IPS-18a (cell line): ENCODE data around the gene CIT.

ENCODE experiments used
- H3K27ac ChIP-seq: one replicate; pipeline ENCODE4 v1.5.1; 2013; ENCODE audit warnings: low read length
- H3K27me3 ChIP-seq: one replicate; pipeline ENCODE4 v1.6.1; 2013; ENCODE audit warnings: mild to moderate bottlenecking, low read length; ENCODE audit not compliant: control insufficient read depth, insufficient read depth
- H3K36me3 ChIP-seq: one replicate; pipeline ENCODE4 v1.6.1; 2013; ENCODE audit warnings: low read depth, low read length; ENCODE audit not compliant: control insufficient read depth
- H3K4me1 ChIP-seq: one replicate; pipeline ENCODE4 v1.6.1; 2013; ENCODE audit warnings: low read depth, low read length; ENCODE audit not compliant: control insufficient read depth
- H3K4me3 ChIP-seq: one replicate; pipeline ENCODE4 v1.5.1; 2013; ENCODE audit warnings: low read length
- H3K9ac ChIP-seq: one replicate; pipeline ENCODE4 v1.6.1; 2013; ENCODE audit warnings: mild to moderate bottlenecking, low read length, moderate library complexity
- H3K9me3 ChIP-seq: one replicate; pipeline ENCODE4 v1.6.1; 2013; ENCODE audit warnings: low read depth, low read length; ENCODE audit not compliant: control insufficient read depth

The CIT gene

GRCh38 chr12:119692997-119693396 lies 184.1 kb downstream of the CIT start:
- no peak overlapping the region for H3K4me3 ChIP-seq
- peaks cover 35% of the 10 kb centered on the region for H3K36me3 ChIP-seq
- no peak overlapping the region for H3K27ac ChIP-seq
- no peaks in the 10 kb centered on the region for H3K9me3 ChIP-seq
- no peaks in the 10 kb centered on the region for H3K27me3 ChIP-seq
- H3K4me1 ChIP-seq = no peaks in the 10 kb centered on the region
- no peak overlapping the region for H3K9ac ChIP-seq

DNA sequence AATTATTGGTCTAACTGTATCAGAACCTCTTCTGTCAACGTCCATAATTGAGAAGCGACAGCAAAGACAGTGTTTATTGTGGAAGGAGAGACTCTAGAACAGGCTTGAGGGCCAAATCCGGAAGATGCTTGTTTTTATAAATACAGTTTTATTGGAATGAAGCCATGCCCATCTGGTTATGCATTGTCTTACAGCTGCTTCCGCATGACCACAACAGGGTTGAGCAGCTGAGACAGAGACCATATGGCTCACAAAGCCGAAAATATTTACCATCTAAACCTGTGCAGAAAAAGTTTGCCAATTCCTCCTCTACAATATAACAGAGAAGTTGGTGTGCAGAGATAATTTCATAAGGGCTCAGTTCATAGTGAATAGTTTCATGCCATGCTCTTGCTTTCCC lies 184.7 kb downstream of the CIT start:
- H3K4me1 ChIP-seq = no peaks in the 10 kb centered on the region
- H3K9me3 ChIP-seq = no peaks in the 10 kb centered on the region
- H3K36me3 ChIP-seq = peaks cover 36% of the 10 kb centered on the region
- H3K27ac ChIP-seq = no peak overlapping the region
- no peaks in the 10 kb centered on the region for H3K27me3 ChIP-seq
- H3K9ac ChIP-seq = no peak overlapping the region
- H3K4me3 ChIP-seq = no peak overlapping the region

- no peak overlapping the region for H3K4me3 ChIP-seq
- no peak overlapping the region for H3K27ac ChIP-seq
- no peak overlapping the region for H3K9ac ChIP-seq
- no peaks in the 10 kb centered on the region for H3K4me1 ChIP-seq
- H3K9me3 ChIP-seq = no peaks in the 10 kb centered on the region
- peaks cover 27% of the 10 kb centered on the region for H3K36me3 ChIP-seq
- H3K27me3 ChIP-seq = no peaks in the 10 kb centered on the region
Observed at GRCh38 chr12:119691202-119691810, 185.8 kb downstream of the CIT start.

- Histone ChIP-seq H3K27me3 (no peaks in the 10 kb centered on the region), H3K36me3 (peaks cover 27% of the 10 kb centered on the region), H3K4me3 (no peak overlapping the region), H3K9me3 (no peaks in the 10 kb centered on the region), H3K27ac (no peak overlapping the region), H3K9ac (no peak overlapping the region), H3K4me1 (no peaks in the 10 kb centered on the region)
Observed at GRCh38 chr12:119689935-119690500, 187.1 kb downstream of the CIT start.

GRCh38 chr12:119687879-119688278 lies 189.2 kb downstream of the CIT start:
- Histone ChIP-seq H3K9ac (no peak overlapping the region), H3K36me3 (peaks cover 24% of the 10 kb centered on the region), H3K4me3 (no peak overlapping the region), H3K27me3 (no peaks in the 10 kb centered on the region), H3K9me3 (no peaks in the 10 kb centered on the region), H3K27ac (no peak overlapping the region), H3K4me1 (no peaks in the 10 kb centered on the region)

GRCh38 chr12:119687406-119687805 lies 189.7 kb downstream of the CIT start:
- Histone ChIP-seq H3K4me3 (no peak overlapping the region), H3K4me1 (no peaks in the 10 kb centered on the region), H3K27me3 (no peaks in the 10 kb centered on the region), H3K9me3 (no peaks in the 10 kb centered on the region), H3K9ac (no peak overlapping the region), H3K36me3 (peaks cover 19% of the 10 kb centered on the region), H3K27ac (no peak overlapping the region)

GRCh38 chr12:119686776-119687175 lies 190.3 kb downstream of the CIT start:
- Histone ChIP-seq H3K9me3 (no peaks in the 10 kb centered on the region), H3K9ac (no peak overlapping the region), H3K4me3 (no peak overlapping the region), H3K36me3 (peaks cover 17% of the 10 kb centered on the region), H3K4me1 (no peaks in the 10 kb centered on the region), H3K27ac (no peak overlapping the region), H3K27me3 (no peaks in the 10 kb centered on the region)

DNA sequence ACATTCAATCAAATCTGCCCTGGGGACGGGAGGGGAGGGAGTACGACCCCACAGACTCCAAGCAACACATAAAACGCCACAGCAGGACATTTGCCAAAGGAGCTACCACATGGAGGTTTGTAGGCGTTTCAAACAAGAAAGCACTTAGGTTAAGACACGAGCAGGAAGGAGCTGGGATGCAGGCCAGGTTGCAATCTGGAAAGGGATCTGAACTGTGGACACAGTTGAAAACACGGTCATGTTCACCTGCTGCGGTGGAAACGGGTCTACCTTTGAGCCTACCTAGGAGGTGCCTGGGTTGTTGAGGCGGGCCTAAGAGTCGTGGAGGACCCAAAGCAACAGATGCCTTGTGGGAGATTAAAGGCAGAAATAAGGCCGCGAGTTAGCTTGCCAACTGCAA lies 190.8 kb downstream of the CIT start:
- no peak overlapping the region for H3K9ac ChIP-seq
- H3K36me3 ChIP-seq = peaks cover 17% of the 10 kb centered on the region
- no peak overlapping the region for H3K27ac ChIP-seq
- H3K4me1 ChIP-seq = no peaks in the 10 kb centered on the region
- H3K4me3 ChIP-seq = no peak overlapping the region
- H3K27me3 ChIP-seq = no peaks in the 10 kb centered on the region
- H3K9me3 ChIP-seq = no peaks in the 10 kb centered on the region

DNA sequence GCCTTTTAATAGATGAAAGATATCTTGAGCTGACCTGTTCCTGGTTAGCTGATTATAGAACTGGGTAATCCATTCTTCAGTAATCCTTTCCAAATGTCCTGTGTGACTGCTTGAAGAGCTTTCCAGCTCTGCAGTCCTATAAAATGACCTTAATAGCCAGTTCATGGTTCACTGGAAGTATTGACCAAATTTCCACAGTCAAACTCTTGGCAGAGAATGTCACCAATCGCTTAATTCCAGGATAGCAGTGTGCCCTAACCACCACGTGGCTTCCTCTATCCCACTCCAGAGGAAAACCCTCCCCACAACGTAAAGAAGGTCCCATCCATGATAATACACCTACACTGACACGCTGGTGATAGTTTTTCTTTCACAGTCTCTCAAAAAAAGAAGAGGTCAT lies 191.7 kb downstream of the CIT start:
- H3K4me1 ChIP-seq = no peaks in the 10 kb centered on the region
- no peaks in the 10 kb centered on the region for H3K27me3 ChIP-seq
- H3K36me3 ChIP-seq = peaks cover 21% of the 10 kb centered on the region
- no peaks in the 10 kb centered on the region for H3K9me3 ChIP-seq
- H3K9ac ChIP-seq = no peak overlapping the region
- no peak overlapping the region for H3K27ac ChIP-seq
- no peak overlapping the region for H3K4me3 ChIP-seq

- Histone ChIP-seq H3K9ac (no peak overlapping the region), H3K27ac (no peak overlapping the region), H3K4me1 (no peaks in the 10 kb centered on the region), H3K36me3 (peaks cover 23% of the 10 kb centered on the region), H3K9me3 (no peaks in the 10 kb centered on the region), H3K27me3 (no peaks in the 10 kb centered on the region), H3K4me3 (no peak overlapping the region)
Observed at GRCh38 chr12:119684711-119685369, 192.3 kb downstream of the CIT start.

GRCh38 chr12:119683816-119684215 lies 193.3 kb downstream of the CIT start:
- Histone ChIP-seq H3K27ac (no peak overlapping the region), H3K27me3 (no peaks in the 10 kb centered on the region), H3K9ac (no peak overlapping the region), H3K4me1 (peaks cover 2% of the 10 kb centered on the region), H3K9me3 (no peaks in the 10 kb centered on the region), H3K36me3 (peaks cover 34% of the 10 kb centered on the region), H3K4me3 (no peak overlapping the region)

DNA sequence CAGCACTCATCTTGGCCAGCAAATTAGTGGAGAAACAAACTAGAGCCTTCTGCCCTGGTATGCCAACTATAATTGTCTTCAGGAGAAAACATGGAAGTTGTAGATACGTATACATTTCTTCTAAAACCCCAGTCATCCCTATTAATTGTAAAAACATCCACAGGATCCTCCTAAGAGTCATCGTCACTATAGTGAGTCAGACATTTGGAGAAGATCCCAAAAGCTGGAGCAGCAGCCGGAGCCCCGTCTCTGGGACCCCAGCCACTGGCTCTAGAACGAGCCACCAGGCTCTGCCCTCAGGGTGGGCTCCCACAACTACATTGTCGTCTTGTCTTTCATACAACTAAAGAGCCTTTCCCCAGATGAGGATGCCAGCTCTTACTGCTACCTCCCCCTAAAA lies 193.7 kb downstream of the CIT start:
- H3K4me1 ChIP-seq = peaks cover 6% of the 10 kb centered on the region
- H3K27me3 ChIP-seq = no peaks in the 10 kb centered on the region
- no peaks in the 10 kb centered on the region for H3K9me3 ChIP-seq
- H3K27ac ChIP-seq = no peak overlapping the region
- no peak overlapping the region for H3K9ac ChIP-seq
- peaks cover 37% of the 10 kb centered on the region for H3K36me3 ChIP-seq
- H3K4me3 ChIP-seq = no peak overlapping the region
